ENCODE data around the gene COL5A3.
A peak's percentile ranks its signal among the peaks of the same experiment; 100 is the strongest.
"Not testable (repeated sequence)": the region's sequence is repeated elsewhere in the genome, so short reads cannot be mapped to it uniquely, and the experiment has no call there.

Gene COL5A3

DNA sequence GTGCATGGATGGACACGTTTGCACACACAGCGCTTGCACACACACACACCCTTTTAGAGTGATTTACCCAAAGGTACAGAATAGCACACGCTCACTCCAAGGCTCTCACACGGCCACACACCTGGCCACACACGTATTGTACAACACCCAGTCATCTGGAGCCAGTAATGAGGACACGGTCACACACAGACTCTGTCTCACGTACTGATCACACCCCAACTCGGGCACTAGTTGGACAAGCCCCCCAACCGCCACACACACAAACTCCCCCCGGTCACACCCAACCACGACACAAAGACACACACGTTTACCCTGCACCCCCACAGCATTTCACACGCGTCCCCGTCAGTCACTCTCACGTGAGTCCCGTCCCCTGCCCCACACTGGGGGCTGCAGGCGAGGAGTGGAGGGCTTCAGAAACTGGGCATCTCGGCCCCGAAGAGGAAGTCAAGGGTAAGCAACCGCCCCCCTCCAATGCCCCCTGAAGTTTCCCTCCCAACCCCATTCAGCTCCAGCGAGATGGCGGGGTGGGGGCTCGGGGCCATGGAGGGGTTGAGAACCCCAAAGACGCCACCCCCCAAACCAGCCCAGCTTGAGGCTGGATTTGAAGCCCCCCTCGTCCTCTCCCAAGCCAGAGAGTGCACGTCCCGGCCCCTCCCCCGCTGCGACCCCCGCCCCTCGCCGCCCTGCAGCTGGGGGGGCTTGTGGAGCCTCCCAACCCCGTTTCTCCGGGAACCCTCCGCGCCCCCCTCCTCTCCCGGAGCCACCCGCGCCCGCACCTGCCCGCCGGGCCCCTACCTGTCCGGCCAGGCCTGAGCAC, 74.6 kb downstream of the COL5A3 start:
- no peak for FAIRE-seq

DNA sequence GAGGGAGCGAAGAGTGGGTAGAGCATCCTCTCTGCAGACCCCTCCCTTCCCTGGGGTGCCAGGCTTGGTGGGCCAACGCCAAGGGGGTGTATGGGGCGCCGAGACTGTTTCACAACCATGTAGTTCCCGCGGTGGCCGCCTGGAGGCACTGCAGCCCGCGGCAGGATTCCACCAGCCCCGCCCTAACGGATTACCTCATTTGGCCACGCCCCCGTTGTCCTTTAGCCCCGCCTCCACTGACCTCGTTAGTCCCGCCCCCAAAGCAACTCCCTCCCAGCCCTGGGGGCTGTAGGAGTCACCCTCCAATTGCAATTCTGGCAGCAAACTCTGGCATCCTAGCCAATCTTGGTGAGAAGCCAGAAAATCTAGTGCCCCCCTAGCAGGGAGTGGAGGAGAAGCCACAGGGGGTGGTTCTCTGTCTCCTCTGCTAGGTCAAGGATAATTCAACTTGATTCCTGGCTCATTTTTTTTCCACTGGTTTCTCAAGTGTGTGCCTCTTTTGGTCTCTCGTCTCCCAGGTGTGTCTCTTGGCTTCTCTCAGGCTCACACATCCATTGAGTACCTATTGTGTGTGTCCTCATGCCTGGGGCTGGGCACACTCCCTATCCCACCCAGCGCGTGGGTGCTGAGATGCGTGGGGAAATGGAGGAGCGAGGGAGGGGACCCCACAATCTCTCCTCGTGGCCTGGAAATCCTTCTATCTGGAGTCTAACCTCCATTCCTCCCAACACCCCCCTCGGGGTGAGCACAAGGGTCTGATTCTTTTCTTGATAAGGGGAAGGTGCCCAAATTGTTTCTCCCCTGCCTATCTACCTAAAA, 76.0 kb downstream of the COL5A3 start:
- FAIRE-seq: no peak

DNA sequence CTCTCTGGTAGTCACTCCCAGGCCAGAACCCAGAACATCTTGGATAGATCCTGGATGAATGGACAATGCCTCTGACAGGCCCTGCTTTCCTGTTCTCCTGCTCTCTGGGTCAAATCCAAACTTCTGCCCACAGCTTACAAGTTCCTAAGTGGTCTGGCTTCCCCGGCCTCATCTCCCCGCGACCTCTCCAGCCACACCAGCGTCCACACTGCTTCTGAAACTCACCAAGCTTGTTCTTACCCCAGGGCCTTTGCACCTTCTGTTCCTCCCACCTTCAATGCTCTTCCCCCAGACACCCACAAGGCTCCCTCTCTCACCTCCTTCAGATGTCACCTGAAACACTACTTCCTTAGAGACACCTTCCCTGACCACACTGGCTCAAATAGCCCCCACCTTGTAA, 77.5 kb downstream of the COL5A3 start:
- no peak for FAIRE-seq

DNA sequence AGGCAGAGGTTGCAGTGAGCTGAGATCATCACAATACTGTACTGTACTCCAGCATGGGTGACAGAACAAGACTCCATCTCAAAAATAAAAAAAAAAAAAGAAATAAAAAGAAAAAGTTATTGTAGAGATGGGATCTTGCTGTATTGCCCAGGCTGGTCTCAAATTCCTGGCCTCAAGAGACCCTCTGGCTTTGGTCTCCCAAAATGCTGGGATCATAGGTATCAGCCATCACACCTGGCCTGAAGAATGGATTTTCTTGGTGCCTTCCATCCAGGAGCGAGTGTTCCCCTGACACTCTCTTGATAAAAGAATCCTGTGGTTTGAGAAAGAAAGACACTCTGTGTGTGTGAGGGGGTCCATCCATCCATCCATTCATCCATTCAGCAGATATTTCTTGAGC, 78.7 kb downstream of the COL5A3 start:
- no peak for FAIRE-seq

DNA sequence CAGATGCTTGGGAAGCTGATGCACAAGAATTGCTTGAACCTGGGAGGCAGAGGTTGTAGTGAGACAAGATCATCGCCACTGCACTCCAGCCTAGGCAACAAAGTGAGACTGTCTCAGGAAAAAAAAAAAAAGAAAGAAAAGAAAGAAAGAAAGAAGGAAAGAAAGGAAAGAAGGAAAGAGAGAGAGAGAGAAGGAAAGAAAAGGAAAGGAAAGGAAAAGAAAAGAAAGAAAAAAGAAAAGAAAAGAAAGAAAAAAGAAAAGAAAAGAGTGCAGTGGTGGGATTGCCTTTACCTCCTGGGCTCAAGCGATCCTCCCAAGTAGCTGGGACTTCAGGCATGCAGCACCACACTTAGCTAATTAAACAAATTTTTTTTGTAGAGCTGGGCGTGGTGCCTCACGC, 86.9 kb downstream of the COL5A3 start:
- no peak for FAIRE-seq

DNA sequence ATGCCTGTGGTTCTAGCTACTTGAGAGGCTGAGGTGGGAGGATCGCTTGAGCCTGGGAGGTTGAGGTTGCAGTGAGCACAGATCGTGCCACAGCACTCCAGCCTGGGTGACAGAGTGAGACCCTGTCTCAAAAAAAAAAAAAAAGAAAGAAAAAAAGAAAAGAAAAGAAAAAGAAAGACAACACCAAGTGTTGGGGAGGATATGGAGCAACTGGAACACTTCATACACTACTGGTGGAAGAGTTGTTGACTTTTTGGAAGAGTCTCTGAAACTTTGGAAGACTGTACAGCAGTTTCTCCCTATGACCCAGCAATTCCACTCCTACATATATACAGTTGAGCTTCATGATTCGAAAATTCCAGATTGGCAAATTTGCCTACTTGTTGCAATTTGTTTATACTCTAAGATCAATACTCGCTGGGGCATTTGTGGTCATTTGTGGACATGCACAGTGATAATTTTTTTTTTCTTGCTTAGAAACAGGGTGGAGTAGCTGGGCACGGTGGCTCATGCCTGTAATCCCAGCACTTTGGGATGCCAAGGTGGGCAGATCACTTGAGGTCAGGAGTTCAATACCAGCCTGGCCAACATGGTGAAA, 87.4 kb downstream of the COL5A3 start:
- not testable (repeated sequence) for FAIRE-seq

DNA sequence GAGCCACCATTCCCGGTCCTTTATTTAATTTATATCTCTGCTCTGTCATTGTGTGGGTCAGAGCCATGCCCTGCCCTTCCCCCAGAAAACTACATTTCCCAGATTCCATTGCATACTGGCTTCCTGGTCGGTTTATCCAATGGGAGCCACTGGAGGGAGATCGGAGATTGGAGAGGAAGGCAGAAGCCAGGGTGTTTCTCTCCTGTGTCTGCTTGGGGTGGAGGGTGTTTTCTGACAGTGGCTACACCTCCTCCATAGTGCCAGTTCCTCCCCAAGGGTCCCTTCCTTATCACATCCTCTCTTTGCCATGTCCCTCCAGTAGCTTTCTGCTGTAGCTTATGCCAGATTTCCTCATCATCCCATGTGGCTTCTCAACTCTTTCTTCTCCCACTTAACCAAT, 93.0 kb downstream of the COL5A3 start:
- peak; percentile 68 for FAIRE-seq

DNA sequence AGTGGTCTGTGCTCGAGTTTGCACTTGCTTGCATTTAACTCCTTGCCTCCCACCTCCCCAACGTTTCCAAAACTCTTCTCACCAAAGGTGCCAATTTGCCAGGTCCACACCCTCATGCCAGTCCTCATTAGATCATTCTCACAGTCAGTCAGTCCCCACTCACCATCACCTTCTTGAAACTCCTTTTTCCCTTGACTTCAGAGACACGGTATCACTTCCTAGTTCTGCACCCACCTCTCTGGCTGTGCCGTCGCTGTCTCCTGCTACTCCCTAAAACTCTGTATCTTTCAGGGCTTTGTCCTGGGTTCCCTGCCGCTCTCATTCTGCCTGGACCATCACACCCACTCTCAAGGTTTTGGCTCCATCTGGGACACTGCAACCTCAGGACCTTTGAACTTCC, 93.6 kb downstream of the COL5A3 start:
- no peak for FAIRE-seq

DNA sequence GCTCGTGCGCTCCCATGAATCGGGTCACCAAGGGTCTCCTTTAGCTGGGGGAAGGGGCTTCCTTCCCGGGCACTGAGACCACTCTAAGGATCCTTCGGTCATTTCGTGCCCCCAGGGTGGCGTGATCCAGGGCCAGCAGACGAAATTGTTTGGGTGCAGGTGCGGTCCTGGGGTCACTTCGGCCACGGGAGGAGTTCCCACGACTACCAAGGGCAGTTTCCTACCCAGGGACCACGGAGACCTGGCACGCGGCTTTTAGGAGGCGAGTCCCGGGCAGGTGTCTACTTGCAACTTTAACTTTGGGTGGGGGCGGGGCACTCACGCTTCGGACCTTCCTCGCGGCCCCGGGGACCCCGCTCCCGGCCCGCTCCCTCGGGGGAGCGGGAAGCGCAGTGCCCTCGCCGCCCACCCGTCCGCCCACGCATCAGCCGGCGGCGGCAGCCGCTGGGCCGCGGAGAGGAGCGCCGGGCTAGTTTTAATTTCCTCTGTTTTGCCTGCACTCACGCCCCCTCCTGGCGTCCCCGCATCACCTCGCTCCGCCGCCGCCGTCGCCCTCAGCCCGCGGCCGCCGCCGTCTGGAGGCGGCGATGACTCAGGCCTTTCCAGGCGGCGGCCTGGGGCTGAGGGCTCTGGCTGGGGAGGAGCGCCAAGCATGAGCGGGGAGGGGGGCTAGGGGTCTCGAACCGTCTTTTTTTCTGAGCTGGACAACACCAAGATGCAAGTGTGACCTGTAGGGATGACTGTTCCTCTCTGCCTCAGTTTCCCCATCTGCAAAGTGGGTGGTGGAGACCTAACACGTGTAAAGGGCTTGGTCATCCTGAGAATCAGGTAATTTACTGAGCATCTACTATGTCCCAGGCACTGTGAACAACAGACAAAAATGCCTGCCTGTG, 95.7 kb downstream of the COL5A3 start:
- FAIRE-seq: no peak

DNA sequence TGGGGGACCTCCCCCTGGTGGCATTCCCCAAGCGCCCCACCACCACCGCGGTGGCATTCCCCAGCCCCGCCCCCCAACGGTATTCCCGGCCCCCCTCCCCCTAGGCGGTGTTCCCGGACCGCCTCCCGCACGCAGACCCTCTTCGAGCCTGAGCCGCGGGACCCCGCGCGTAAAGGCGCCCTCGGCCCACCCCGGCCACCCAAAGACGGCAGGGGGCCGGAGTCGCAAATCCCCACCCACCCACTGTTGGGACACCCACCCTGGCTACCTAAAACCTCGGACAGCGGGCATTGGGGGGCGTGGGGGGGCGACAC, 96.3 kb downstream of the COL5A3 start:
- no peak for FAIRE-seq

DNA sequence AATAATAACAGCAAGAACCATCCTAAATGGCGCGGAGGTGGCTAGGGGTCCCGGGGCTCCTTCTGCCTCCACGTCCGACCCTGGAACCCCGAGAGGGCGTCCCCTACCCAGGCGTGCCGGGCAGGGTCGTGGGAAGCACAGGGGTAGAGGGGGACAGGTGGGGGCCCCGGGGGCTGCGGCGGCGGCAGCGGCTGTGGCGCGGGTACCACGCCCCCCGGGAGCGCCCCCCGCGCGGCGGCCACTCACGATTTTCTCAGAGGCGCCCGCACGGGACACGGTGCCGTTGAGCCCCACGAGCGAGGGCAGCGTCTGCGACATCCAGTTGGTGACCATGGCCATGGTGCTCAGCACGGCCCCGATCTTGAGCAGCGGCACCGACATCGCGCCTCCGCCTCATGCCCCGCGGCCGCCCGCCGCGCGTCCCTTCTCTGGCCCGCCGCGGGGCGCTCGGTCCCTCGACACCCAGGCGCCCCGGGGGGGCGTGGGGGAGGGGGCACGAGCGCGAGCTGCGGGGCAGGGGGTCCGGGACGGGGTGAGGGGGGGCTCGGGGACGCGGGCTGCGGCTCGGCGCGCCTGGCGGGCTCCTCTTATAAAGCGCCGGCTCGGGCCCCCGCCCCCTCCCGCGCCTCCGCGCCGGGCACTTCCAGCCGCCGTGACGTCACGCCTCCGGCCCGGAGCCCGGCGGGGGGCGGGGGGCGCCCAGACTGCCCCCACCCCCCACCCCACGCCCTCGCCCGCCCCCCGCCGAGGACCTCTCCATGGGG, 96.9 kb downstream of the COL5A3 start:
- FAIRE-seq: no peak

DNA sequence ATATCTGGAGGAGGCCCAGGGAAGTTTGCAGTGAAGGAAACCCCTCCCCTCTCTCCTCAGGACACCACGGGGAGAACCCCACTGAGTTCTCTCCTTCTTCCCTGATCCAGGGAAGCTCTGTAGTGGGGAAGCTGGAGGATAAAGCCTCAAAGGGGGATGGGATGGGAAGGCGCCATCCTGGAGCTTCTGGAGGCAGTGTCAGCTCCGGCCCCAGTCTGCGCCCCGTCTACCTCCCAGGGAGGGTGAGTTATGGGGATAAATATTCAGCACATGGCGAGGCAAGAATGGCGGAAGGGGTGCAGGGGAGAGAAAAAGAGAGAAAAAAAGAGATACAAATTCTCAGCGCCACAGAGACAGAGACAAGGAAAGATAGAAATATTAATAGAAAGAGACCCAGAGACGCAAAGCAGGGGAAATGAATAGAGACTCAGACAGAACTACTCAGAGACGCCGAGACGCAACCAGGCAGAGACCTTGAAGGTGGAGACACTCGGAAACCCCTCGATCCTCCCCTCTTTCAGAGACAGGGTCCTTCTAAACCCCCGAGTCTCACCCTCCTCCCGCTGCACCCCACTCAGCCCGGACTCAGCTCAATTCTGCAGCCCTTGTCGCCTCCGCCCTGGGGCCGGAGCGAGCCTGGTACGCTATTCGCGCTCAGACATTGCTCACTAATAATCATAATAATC, 97.6 kb downstream of the COL5A3 start:
- FAIRE-seq: no peak

DNA sequence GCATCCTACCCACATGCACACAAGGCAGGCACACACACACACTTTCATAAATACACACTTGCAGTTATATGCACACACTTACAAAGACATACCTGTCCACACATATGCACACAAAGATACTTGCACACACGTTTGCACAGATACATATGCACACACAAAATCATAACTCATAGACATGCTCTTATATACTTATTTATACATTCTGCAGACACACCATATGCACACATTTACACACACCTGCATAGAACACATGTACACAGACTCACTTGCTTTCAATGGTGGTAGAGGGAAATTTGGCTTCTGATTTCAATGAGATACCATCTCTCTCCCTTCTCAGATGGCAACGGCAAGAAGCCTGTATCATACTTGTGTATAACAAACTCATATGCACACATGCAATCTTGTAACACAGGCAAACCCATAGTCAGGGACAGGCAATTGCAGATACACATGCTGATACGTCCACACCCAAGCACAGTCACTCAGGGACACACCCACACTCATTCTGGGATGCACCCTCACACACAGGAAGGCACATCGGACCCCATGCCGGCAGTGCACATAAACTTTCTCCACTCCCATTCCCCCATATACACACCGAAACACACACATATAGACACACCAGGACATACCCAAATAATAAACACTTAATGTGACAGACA, 98.6 kb downstream of the COL5A3 start:
- no peak for FAIRE-seq

DNA sequence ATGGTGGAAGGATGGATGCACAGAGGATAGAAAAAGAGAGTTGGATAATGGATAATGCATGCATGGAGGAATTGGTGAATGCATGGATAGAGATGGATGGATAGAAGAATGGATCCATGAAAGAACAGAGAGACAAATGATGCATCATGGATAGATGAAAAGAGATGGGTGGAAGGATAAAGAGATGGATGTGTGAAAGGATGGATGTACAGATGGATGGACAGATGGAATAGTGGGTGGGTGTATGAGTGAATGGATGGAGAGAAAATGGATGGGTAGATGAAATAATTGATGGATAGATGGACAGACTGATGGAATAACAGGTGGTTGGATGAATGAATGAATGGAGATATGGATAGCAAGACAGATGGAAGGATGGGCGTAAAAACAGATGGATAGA, 99.7 kb downstream of the COL5A3 start:
- FAIRE-seq: no peak

All from A204.1 (cell line).